Endothelial cell of umbilical vein (primary cell): Measurements from ENCODE around the gene TNFAIP8. TPM values are rescaled to one million over a fixed set of nuclear protein-coding genes. Genes with fewer than 3 reads are reported as not detected.

ENCODE experiments used
- BruUV-seq: library from RNA; stranded (reverse); fragments of 400-500 nt; replicated peaks from 2 replicates; lab custom pipeline; 2021; lab: Mats Ljungman, UMichigan
- CTCF ChIA-PET: fragments of 300-600, 350-600 bp; sonication (Branson Sonifier 250); formaldehyde crosslinking; loops from one replicate; lab custom pipeline; 2021; ENCODE audit warnings: antibody characterized with exemption, inconsistent platforms; lab: Charles Lee
- POLR2A ChIA-PET: fragments of 300-600, 350-600 bp; sonication (Branson Sonifier 250); formaldehyde crosslinking; loops from one replicate; lab custom pipeline; 2021; ENCODE audit warnings: antibody characterized with exemption, inconsistent platforms; lab: Charles Lee
- DNase-seq: peaks from one replicate; pipeline ENCODE4 v3.0.0-alpha.2; 2011; ENCODE audit warnings: low read depth, low spot score
- FAIRE-seq: peaks from 2 replicates; lab custom pipeline; 2011; peaks lifted over from hg19 to GRCh38; lab: Jason Lieb, UNC
- H2AFZ ChIP-seq: 2 replicates; pipeline ENCODE4 v1.6.0; 2012; ENCODE audit warnings: low read depth, low read length, control low read depth, inconsistent platforms
- H3K27ac ChIP-seq: 2 replicates; pipeline ENCODE4 v1.5.1; 2011; ENCODE audit warnings: low read depth, mild to moderate bottlenecking, control low read depth, low read length, moderate library complexity; ENCODE audit not compliant: insufficient read depth
- H3K27me3 ChIP-seq, 2 experiments: 2 replicates each; pipeline versions ENCODE4 v1.6.0 to v1.6.1; 2011; ENCODE audit warnings: low read length in 2 of 2, mixed read lengths in 1 of 2; ENCODE audit not compliant: control insufficient read depth in 2 of 2, insufficient read depth in 2 of 2
- H3K36me3 ChIP-seq, 2 experiments: 2 replicates in 1 of 2; 3 replicates in 1 of 2; pipeline ENCODE4 v1.5.1; 2011; ENCODE audit warnings: low read length in 2 of 2, mild to moderate bottlenecking in 1 of 2, moderate library complexity in 1 of 2; ENCODE audit not compliant: control insufficient read depth in 2 of 2, insufficient read depth in 2 of 2; ENCODE audit errors: extremely low read depth in 1 of 2
- H3K4me1 ChIP-seq: 3 replicates; pipeline ENCODE4 v1.5.1; 2011; ENCODE audit warnings: mild to moderate bottlenecking, low read length; ENCODE audit not compliant: control insufficient read depth, insufficient read depth; ENCODE audit errors: extremely low read depth
- H3K4me2 ChIP-seq: 2 replicates; pipeline ENCODE4 v1.6.1; 2011; ENCODE audit warnings: low read length, control low read depth, mixed read lengths; ENCODE audit not compliant: insufficient read depth
- H3K4me3 ChIP-seq, 3 experiments: fragments of 200-600 bp in 1 of 3; sonication (generic), shearing (Covaris generic) in 1 of 3; replicated peaks in 1 of 3; 2 replicates each; pipeline ENCODE4 v1.5.1; 2011 to 2016; ENCODE audit warnings: control low read depth in 3 of 3, low read length in 3 of 3, mild to moderate bottlenecking in 2 of 3, inconsistent platforms in 1 of 3, low read depth in 1 of 3, moderate library complexity in 1 of 3; ENCODE audit not compliant: insufficient read depth in 1 of 3
- H3K79me2 ChIP-seq: 2 replicates; pipeline ENCODE4 v1.6.0; 2012; ENCODE audit warnings: low read length, inconsistent platforms; ENCODE audit not compliant: control insufficient read depth, insufficient read depth
- H3K9ac ChIP-seq: replicated peaks from 2 replicates; pipeline ENCODE3; 2011; ENCODE audit warnings: low read length, control low read depth; ENCODE audit not compliant: insufficient read depth; ENCODE audit errors: extremely low read depth
- H3K9me1 ChIP-seq: replicated peaks from 3 replicates; pipeline ENCODE4 v1.6.0; 2011; ENCODE audit warnings: mild to moderate bottlenecking, low read length; ENCODE audit not compliant: control insufficient read depth, insufficient read depth; ENCODE audit errors: extremely low read depth
- H3K9me3 ChIP-seq: replicated peaks from 2 replicates; pipeline ENCODE4 v1.5.1; 2012; ENCODE audit warnings: low read length, inconsistent platforms; ENCODE audit not compliant: control insufficient read depth, insufficient read depth
- H4K20me1 ChIP-seq: replicated peaks from 2 replicates; pipeline ENCODE3; 2011; ENCODE audit warnings: mild to moderate bottlenecking, low read length; ENCODE audit not compliant: control insufficient read depth, insufficient read depth; ENCODE audit errors: extremely low read depth
- EZH2 ChIP-seq: IDR thresholded peaks from 2 replicates; pipeline ENCODE4 v1.6.1; 2012; ENCODE audit warnings: borderline replicate concordance, low read depth, mild to moderate bottlenecking, moderate library complexity, low read length, inconsistent platforms; ENCODE audit not compliant: severe bottlenecking
- FOS ChIP-seq: IDR thresholded peaks from 2 replicates; pipeline ENCODE4 v1.6.1; 2011; ENCODE audit warnings: mild to moderate bottlenecking, low read length, moderate library complexity, borderline replicate concordance; ENCODE audit not compliant: insufficient read depth
- GATA2 ChIP-seq: IDR thresholded peaks from 2 replicates; pipeline ENCODE4 v1.7.0; 2011; ENCODE audit warnings: low read depth, mild to moderate bottlenecking, moderate library complexity, mixed read lengths, low read length; ENCODE audit not compliant: insufficient read length, insufficient read depth
- JUN ChIP-seq: IDR thresholded peaks from 2 replicates; pipeline ENCODE4 v1.6.1; 2011; ENCODE audit warnings: borderline replicate concordance, low read depth; ENCODE audit not compliant: insufficient read length, insufficient read depth
- MYC ChIP-seq: IDR thresholded peaks from one replicate; pipeline ENCODE4 v1.6.1; 2011; ENCODE audit warnings: mild to moderate bottlenecking, low read depth, low read length
- POLR2A ChIP-seq: IDR thresholded peaks from 2 replicates; pipeline ENCODE4 v1.6.1; 2012; ENCODE audit warnings: low read depth, mild to moderate bottlenecking, control low read depth, low read length
- POLR2AphosphoS5 ChIP-seq: IDR thresholded peaks from 2 replicates; pipeline ENCODE4 v1.6.1; 2012; ENCODE audit warnings: low read depth, mild to moderate bottlenecking, control low read depth, low read length, moderate library complexity; ENCODE audit not compliant: insufficient read depth
- dilution Hi-C: fragments of 300-500 bp; cut with MboI; formaldehyde crosslinking; loops from one replicate; pipeline ENCODE4 v1.15.0; 2019; ENCODE audit warnings: low sequenced_read_pairs; ENCODE audit not compliant: extremely low pct_ligation_motif_present
- intact Hi-C: fragments of 100-400 bp; cut with micrococcal nuclease; formaldehyde crosslinking; loops from one replicate; pipeline ENCODE4 v1.10.0; 2022
- polyA plus RNA-seq, 4 experiments: library from polyadenylated mRNA; depleted of rRNA in 3 of 4; stranded (reverse) in 3 of 4; unstranded in 1 of 4; fragments of >200 nt; gene quantifications; 2 replicates each; pipeline versions ENCODE4 v1.2.1 to v1.2.3, GENCODE V29; 2011 to 2012; ENCODE audit warnings: missing spikeins in 1 of 4
- total RNA-seq: library from RNA; stranded (reverse); gene quantifications from 2 replicates; pipeline ENCODE4 v1.2.3, GENCODE V29; 2021
- TF ChIP-seq, protein P1 (sequence below): IDR thresholded peaks from 2 replicates; pipeline ENCODE4 v1.6.1; 2011; ENCODE audit not compliant: insufficient read depth, insufficient read length
- TF ChIP-seq, protein P2 (sequence below), 2 donors: IDR thresholded peaks; 1 replicate in 1 of 2; 2 replicates in 1 of 2; pipeline ENCODE4 v1.5.1; 2011; ENCODE audit warnings: low read length in 2 of 2, mild to moderate bottlenecking in 2 of 2, moderate library complexity in 2 of 2, control low read depth in 1 of 2, inconsistent platforms in 1 of 2, low read depth in 1 of 2; ENCODE audit not compliant: insufficient read depth in 1 of 2; ENCODE audit errors: extremely low read depth in 1 of 2

TNFAIP8 gene
- total and polyA plus RNA-seq, 2 donors (not counting 3 experiments of a cell fraction or from before 2014, with no cell fraction given), result 4.7 to 7.4 TPM

DNA sequence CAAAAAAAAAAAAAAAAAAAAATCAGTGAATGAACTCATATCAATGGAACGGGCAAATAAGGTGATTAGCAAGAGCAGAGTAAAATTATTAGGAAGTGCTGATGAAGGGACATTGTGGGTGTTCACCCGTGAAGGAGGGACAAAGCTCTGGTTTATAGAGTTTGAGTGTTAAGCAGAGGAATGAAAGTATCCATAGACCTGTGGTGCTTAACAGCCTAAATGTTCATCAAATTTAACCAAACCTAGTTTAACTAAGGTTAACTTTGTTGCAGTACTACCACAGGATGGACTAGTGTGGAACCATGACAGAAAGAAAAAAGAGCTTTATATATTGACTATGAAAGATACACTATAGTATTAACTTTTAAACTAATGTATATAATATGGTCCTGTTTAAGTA is 44.1 kb upstream of the TNFAIP8 start:
- H3K9ac ChIP-seq, result no peak overlapping the region
- dilution Hi-C loops (no loop called here), intact Hi-C loops (no loop called here)
- no peaks in the 10 kb centered on the region for H3K79me2 ChIP-seq
- H2AFZ ChIP-seq, result no peak overlapping the region
- BruUV-seq, result no TSS peak
- ChIA-PET CTCF (interaction anchor here (1.0 to 1.8 kb wide), 3 partner anchors 44 to 323 kb away, joined by 3 to 4 read pairs (median 4); partner anchors contain the start of gene DTWD2), POLR2A (interaction anchor here (0.6 kb wide), 1 partner anchor 156 kb away, joined by 3 read pairs; no protein-coding TSS in a partner anchor)
- DNase-seq (no peak), FAIRE-seq (no peak)
- H3K9me3 ChIP-seq, result no peaks in the 10 kb centered on the region
- TF ChIP-seq, protein P1, sequence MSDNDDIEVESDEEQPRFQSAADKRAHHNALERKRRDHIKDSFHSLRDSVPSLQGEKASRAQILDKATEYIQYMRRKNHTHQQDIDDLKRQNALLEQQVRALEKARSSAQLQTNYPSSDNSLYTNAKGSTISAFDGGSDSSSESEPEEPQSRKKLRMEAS, result no peak
- TF ChIP-seq POLR2AphosphoS5, result no peak
- TF ChIP-seq EZH2, result no peak
- no peak for TF ChIP-seq JUN
- TF ChIP-seq MYC, result no peak
- TF ChIP-seq GATA2, result no peak
- TF ChIP-seq POLR2A, result no peak
- TF ChIP-seq, protein P2, sequence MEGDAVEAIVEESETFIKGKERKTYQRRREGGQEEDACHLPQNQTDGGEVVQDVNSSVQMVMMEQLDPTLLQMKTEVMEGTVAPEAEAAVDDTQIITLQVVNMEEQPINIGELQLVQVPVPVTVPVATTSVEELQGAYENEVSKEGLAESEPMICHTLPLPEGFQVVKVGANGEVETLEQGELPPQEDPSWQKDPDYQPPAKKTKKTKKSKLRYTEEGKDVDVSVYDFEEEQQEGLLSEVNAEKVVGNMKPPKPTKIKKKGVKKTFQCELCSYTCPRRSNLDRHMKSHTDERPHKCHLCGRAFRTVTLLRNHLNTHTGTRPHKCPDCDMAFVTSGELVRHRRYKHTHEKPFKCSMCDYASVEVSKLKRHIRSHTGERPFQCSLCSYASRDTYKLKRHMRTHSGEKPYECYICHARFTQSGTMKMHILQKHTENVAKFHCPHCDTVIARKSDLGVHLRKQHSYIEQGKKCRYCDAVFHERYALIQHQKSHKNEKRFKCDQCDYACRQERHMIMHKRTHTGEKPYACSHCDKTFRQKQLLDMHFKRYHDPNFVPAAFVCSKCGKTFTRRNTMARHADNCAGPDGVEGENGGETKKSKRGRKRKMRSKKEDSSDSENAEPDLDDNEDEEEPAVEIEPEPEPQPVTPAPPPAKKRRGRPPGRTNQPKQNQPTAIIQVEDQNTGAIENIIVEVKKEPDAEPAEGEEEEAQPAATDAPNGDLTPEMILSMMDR (IDR thresholded peaks at IDR 0.05; ENCODE audit: extremely low read depth in 1 of 2, insufficient read depth in 1 of 2, low read depth in 1 of 2, low read length in 2 of 2), result no peak
- TF ChIP-seq FOS, result no peak
- no peaks in the 10 kb centered on the region for H4K20me1 ChIP-seq
- peaks cover 10% of the 10 kb centered on the region for H3K4me1 ChIP-seq
- H3K9me1 ChIP-seq, result no peaks in the 10 kb centered on the region
- H3K27me3 ChIP-seq, result no peaks in the 10 kb centered on the region
- no peaks in the 10 kb centered on the region for H3K36me3 ChIP-seq
- no peak overlapping the region for H3K27ac ChIP-seq
- no peak overlapping the region for H3K4me3 ChIP-seq
- H3K4me2 ChIP-seq, result no peak overlapping the region
